Stimulated activated CD4-positive, alpha-beta T cell treated with anti-CD3 and anti-CD28 coated beads, Interleukin-1b, Interleukin-23, amount 100 ng/mL, for 4 hours (primary cell): ENCODE results near the gene STAM2.
"Not testable (repeated sequence)": the region's sequence is repeated elsewhere in the genome, so short reads cannot be mapped to it uniquely, and the experiment has no call there.

ENCODE experiments used
- DNase-seq, 2 donors: peaks; one replicate each; pipeline ENCODE4 v3.0.0-alpha.2; 2020; ENCODE audit warnings: low read depth in 2 of 2

STAM2 gene

GRCh38 chr2:152172201-152172785, 3.3 kb downstream of the STAM2 start:
- not testable (repeated sequence) for DNase-seq

- DNase-seq, result no peak
Observed at GRCh38 chr2:152171718-152172117, 3.8 kb downstream of the STAM2 start.

- DNase-seq, result not testable (repeated sequence)
Observed at GRCh38 chr2:152169158-152169557, 6.4 kb downstream of the STAM2 start.

- not testable (repeated sequence) for DNase-seq
Observed at GRCh38 chr2:152167470-152167869, 8.1 kb downstream of the STAM2 start.

GRCh38 chr2:152167065-152167464, 8.5 kb downstream of the STAM2 start:
- no peak for DNase-seq

GRCh38 chr2:152166633-152167032, 8.9 kb downstream of the STAM2 start:
- DNase-seq, result no peak

GRCh38 chr2:152165780-152166179, 9.8 kb downstream of the STAM2 start:
- DNase-seq, result no peak

- no peak for DNase-seq
Observed at GRCh38 chr2:152165306-152165705, 10.3 kb downstream of the STAM2 start.

- DNase-seq, result not testable (repeated sequence)
Observed at GRCh38 chr2:152163669-152164068, 11.9 kb downstream of the STAM2 start.

- DNase-seq, result no peak
Observed at GRCh38 chr2:152162141-152162540, 13.4 kb downstream of the STAM2 start.

GRCh38 chr2:152161598-152161997, 14.0 kb downstream of the STAM2 start:
- no peak for DNase-seq

- DNase-seq, result not testable (repeated sequence)
Observed at GRCh38 chr2:152160378-152160777, 15.2 kb downstream of the STAM2 start.

- DNase-seq, result no peak
Observed at GRCh38 chr2:152157253-152157652, 18.3 kb downstream of the STAM2 start.

GRCh38 chr2:152155209-152155608, 20.4 kb downstream of the STAM2 start:
- DNase-seq, result no peak

GRCh38 chr2:152154462-152154861, 21.1 kb downstream of the STAM2 start:
- no peak for DNase-seq

GRCh38 chr2:152134488-152135280, 40.9 kb downstream of the STAM2 start:
- DNase-seq, result no peak

GRCh38 chr2:152132306-152132705, 43.3 kb downstream of the STAM2 start:
- DNase-seq, result no peak

GRCh38 chr2:152127628-152128027, 47.9 kb downstream of the STAM2 start:
- DNase-seq, result no peak

GRCh38 chr2:152126664-152127063, 48.9 kb downstream of the STAM2 start:
- DNase-seq, result no peak

GRCh38 chr2:152122161-152122560, 53.4 kb downstream of the STAM2 start:
- no peak for DNase-seq

- no peak for DNase-seq
Observed at GRCh38 chr2:152120430-152120829, 55.1 kb downstream of the STAM2 start.

GRCh38 chr2:152115952-152116351, 59.6 kb downstream of the STAM2 start:
- no peak for DNase-seq

- DNase-seq, result no peak
Observed at GRCh38 chr2:152114366-152114765, 61.2 kb downstream of the STAM2 start.
